ENCODE data around the gene FOXS1.

- no peak for TF ChIP-seq CTCF (IDR thresholded peaks at IDR 0.05; ENCODE audit: poor library complexity)
- no peak for TF ChIP-seq EZH2 (IDR thresholded peaks at IDR 0.05; ENCODE audit: borderline replicate concordance)
- TF ChIP-seq EZH2phosphoT487 (IDR thresholded peaks at IDR 0.05; ENCODE audit: low read depth, severe bottlenecking, unreplicated experiment): no peak
These were observed 24.0 kb downstream of the FOXS1 start for GRCh38 chr20:31821427-31821826.
